NOMO-1 treated with DMSO at 0.1 percent for 48 hours (cell line): ENCODE measurements around the gene KLHDC4.
"Not testable (repeated sequence)": the region's sequence is repeated elsewhere in the genome, so short reads cannot be mapped to it uniquely, and the experiment has no call there.

Experiments
- DNase-seq: peaks from one replicate; lab custom pipeline; 2025; ENCODE audit not compliant: unreplicated experiment; lab: John Stamatoyannopoulos, UW

The KLHDC4 gene

DNA sequence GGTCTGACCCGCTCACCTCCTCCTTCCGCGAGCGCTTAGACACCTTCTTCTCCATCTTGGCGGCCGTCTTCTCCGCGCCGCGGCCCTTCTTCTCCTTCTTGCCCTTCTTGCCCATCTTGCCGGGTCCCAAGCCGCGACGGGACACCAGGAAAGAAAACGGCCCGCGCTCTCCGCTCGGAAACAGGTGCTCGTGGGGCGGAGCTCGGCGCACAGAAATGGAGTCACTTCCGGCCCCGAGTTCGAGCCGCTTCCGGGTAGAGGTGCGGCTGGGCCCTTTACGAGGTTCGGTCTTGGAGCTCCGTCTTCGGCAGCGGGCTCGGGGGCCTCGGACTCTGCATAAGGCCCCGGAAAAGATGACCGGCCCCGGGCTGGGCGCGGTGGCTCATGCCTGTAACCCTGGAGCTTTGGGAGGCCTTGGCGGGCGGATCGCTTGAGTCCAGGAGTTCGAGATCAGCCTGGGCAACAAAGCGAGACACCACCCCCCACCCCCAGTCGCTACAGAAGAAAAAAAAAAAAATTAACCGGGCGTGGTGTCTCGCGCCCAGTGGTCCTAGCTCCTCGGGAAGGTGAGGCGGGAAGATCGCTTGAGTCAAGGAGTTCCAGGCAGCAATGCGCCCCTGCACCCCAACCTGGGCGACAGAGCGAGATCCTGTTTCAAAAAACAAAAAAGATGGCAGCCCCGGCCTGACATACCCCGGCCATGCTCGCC, at the start of gene KLHDC4:
Gene KLHDC4 (minus strand): TSS at position 211 of the 709 bp plus-strand sequence. CDS start 96 bp downstream, at position 115.
- peak; percentile 79 for DNase-seq

DNA sequence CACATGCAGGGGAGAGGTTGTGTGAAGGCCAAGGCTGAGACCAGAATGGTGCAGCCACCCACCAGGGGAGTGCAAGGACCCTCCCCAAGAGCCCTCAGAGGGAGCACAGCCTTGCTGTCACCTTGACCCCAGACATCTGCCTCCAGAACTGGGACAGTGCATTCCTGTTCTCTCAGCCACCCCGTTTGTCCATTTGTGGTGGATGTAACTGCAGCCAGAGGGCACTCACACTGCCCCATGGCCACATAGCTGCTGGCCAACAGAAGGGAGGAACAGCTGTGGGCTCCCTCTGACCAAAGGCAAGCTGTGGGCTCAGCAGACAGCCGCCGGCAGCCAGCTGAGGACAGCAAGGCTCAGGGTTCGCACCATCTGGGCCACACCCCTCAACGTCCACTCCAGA, 49.8 kb upstream of the KLHDC4 start:
- no peak for DNase-seq

DNA sequence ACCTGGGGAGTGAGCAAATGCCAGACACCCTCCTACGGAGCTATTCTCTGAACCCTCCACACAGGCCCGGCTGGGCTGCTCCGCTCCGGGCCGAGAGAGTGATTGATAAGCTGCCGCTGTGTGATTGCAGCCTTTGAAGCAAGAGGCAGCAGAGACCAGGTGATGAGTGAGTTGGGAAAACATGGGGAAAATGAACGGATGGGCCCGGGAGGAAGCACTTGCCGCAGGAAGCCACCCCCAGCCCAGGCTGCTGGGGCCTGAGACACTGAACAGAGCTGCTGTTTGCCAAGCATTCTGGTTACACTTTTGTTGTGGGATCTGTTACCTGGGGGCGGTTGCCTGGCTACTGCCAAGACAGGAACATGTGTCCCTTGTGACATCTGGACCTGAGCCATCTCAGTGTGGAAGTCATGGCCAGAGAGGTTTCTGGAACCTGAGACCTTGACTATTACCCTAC, 46.4 kb upstream of the KLHDC4 start:
- no peak for DNase-seq

DNA sequence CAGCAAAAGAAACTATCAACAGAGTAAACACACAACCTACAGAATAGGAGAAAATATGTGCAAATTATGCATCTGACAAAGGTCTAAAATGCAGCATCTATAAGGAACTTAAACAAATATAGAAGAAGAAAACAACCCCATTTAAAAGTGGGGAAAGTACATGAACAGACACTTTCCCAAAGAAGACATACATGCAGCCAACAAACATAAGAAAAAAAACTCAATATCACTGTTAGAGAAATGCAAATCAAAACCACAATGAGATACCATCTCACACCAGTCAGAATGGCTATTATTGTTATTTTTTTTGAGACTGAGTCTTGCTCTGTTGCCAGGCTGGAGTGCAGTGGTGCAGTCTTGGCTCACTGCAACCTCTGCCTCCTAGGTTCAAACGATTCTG, 45.7 kb upstream of the KLHDC4 start:
- not testable (repeated sequence) for DNase-seq

DNA sequence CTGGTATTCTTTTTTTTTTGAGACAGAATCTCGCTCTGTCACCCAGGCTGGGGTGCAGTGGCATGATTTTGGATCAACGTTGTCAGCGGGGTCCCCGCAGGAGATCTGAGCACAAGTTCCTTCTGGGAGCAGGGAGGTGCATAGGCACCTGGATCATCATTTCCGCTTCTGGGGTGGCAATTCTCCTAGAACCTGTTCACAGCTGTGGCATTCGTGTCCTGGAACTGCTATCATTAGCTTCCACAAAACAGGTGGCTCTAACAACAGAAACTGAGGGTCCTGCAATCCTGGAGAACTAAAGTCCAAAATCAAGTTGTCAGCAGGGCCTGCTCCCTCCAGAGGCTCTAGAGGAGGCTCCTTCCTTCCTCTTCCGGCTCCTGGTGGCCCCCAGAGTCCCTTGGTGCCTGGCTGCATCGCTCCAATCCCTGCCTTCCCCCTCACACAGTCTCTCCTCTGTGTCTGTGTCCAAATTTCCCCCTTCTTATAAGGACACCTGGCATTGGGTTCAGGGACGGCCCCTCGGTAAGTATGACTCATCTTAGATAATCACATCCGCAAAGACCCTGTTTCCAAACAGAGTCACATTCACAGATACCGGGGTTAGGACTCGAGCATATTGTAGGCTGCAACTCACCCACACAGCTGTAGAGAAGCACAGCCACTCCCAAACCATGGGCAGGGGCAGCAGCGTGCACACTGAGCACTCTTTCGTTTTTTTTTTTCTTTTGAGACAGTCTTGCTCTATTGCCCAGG, 43.5 kb upstream of the KLHDC4 start:
- DNase-seq = peak; percentile 42

DNA sequence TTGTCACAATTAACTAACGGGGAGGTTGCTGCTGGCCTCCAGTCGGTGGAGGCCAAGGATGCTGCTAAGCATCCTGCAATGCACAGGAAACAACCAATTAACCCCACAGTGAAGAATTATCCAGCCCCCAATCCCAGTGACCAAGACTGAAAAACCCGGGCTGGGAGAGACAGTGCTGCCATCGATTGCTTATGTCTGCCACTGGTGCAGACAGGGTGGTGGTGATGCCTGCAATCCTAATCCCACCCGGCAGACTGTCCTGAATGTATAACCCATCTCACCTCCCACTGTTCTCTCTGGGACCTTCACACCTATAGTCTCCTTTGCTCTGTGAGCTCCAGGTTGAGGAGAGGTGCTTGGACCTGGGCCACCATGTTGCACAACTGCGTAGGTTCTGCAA, 42.3 kb upstream of the KLHDC4 start:
- DNase-seq = no peak

DNA sequence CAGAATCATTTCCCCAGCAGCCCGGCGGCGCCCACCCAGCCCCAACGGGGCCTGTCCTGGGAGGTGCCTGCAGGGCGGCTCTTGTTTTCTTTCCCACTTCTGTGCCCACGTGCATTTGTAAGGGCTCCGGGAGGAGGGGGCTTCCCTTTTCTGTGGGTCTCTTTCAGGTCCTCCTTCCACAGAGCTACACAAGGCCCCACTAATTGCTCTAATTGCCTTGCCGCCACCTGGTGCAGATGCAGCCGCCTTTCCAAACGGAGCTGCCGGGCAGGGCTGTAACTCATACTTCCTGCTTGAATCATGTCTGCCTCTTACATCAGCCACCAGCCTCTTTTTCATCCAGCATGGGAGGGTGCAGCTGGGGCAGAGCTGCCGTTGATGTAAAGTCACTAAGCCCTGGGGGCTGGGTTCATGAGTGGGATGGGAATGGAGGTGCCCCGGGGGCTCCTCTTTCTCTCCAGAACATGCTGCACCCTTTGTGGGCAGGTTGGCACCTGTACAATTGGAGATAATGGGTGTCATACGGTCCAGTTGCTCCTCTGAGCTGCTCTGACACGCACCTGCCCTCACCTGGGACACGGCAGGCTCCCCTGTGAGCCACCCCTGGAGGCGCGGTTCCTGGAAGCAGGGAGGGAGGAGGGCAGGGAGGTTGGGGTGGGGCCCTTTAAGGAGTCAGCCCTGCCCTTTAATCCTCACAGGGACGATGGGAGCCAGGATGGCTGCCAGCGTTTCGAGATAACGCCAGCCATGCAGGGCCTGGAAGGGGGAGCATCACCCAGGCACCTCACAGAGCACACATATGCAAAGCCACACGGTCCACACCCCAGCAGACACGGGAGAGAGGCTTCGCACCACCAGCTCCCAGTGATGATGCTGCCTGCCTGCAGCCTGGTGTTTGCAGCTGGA, 41.1 kb upstream of the KLHDC4 start:
- peak; percentile 91 for DNase-seq

DNA sequence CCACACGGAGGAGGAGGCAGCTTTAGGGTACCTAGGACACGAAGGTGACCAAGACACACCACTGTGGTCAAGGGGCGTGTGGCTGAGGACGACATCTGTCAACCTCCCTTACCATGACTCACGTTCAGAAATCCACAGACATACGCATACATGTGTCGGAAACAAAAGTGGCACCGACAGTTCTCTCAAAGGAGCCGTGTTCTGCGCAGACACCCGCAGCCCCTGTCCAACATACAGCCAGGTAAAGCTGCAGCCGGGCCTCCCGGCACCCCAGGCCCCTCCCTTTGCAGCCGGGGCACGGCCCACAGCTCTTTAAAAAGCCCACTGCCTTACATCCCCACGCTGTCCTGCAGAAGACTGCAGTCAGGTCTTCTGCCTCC, 40.5 kb upstream of the KLHDC4 start:
- peak; percentile 47 for DNase-seq

DNA sequence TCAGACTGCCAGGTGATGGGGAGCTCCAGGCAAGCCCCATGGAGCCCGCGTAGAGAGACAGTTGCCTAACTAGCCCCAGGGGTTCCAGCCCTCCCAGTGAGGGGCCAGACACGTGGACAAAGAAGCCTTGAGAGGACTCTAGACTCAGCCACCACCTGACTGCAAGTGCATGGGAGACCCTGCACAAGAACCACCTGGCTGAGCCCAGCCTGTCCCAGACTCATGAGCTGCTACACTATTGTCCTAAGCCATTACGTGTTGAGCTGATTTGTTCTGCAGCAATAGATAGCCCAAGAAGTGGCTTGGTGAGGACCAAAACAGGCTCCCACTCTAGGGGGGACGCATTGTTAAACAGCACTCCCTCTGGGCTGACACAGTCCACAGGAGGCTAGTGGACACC, 37.6 kb upstream of the KLHDC4 start:
- DNase-seq = no peak

DNA sequence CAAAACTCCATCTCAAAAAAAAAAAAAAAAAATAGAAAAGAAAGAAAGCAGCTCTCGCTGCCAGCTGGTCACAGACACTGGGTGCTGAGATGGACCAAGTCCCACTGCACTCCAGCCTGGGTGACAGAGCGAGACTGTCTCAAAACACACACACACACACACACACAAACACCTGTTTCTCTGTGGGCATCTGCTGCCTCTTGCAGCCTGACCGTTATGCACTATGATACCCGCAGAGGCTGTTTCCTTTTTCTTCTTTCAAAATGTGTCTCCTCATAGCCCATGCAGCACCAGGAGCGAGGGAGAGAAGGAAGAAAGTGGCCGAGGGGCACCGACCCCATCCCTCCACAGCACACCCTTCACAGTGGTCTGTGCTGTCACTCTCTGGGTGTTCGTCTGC, 36.9 kb upstream of the KLHDC4 start:
- no peak for DNase-seq

DNA sequence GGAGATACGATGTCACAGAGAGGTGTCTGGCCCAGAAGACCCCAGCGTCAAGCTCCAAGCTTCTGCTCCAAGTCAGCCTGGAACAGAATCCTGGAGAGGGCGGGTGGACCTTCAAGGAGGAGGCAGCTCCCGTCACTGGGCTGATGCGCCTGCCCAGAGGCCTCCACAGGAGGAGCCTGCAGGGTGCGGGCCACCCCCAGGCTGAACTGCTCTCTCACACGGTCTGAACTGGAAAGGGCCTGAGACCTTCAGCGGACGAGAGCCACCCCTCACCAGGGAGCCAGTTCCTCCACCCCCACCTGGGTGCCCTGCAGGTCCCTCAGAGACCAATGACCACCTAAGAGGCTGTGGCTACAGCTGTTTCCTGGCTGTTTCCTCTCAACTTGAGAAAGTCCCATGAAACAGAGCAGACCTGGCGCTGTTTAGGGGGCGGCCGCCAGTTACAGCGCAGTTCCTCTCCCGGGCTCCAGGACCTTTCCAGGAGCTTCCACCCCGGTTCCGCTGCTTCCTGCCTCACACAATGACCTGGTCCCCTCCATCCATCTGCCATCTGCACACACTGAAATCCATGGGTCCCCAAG, 36.0 kb upstream of the KLHDC4 start:
- DNase-seq = no peak

DNA sequence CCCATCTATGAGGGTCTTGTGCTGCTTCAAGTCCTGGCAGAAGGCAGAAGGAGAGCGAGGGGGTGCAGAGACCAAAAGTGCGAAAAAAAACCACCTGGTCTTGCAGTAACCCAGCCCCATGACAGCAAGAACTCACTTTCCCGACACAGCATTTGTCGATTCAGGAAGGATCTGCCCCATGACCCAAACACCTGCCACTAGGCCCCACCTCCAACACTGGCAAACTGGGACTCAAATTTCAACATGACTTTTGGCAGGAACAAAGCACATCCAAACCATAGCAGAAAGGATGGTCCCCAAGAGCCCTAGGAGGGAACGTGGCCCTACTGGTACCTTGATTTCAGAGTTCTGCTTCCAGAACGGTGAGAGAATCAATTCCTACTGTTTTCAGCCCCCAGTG, 34.7 kb upstream of the KLHDC4 start:
- no peak for DNase-seq

DNA sequence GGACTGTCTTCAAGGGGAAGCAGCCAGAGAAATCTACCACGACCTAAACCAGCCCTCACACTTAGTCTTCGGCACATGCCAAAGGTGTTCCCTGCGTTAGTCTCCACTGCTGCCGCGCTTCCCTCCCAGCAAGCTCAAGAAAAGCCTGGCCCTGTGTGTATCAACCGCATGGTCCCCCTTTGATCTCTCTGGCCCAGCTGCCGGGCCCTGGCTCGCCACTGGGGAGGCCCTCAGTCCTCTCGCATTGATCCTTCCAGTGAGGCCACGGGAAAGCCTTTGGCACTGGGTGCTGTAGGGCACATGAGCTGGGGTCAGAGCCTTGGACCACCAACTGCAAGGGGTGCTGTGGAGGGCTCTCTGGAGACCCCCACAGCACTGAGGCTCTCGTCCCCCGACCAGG, 29.6 kb upstream of the KLHDC4 start:
- DNase-seq = no peak

DNA sequence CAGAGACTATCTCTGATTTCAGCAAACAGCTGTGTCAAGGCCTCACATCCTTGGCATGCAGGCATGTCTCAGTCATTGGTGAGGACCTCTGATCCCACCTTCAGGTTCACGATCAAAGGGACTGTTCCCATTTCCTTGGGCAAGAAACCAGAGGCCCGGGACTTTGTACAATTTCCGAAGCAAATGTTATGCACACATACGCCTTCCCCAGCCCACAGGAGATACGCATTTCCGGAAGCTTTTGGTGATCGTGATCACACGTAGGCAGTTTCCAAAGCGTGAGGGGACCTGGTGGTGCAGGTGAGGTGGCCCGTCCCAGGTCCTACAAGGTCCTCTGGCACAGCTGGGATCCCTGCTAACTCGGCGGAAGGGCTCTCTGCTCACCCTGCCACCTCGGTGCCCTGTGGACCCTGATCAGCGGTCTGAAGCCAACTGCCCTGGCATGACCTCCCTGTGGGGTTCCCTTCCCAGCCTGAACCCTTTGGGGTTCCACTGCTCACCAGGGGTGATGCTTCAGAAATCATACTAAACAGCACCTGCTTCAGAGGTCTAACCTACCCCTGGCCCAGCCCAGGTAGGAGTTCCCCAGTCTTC, 28.8 kb upstream of the KLHDC4 start:
- DNase-seq = no peak

DNA sequence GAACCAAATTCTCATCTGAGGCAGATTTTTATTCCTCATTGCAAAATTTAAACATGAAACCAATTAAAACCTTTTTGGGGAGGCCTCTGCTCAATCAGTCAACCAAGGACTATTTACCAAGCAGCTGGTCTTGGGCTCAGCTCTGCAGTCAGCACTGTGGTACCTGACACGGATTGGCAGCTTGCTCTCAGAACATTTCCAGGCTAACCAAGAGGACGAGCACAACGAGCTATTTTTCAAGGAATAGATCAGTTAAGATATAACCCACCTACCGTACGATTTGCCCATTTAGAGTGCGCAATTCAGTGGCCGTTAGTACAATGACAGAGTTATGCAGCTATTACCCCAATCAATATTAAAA, 26.4 kb upstream of the KLHDC4 start:
- DNase-seq = no peak

DNA sequence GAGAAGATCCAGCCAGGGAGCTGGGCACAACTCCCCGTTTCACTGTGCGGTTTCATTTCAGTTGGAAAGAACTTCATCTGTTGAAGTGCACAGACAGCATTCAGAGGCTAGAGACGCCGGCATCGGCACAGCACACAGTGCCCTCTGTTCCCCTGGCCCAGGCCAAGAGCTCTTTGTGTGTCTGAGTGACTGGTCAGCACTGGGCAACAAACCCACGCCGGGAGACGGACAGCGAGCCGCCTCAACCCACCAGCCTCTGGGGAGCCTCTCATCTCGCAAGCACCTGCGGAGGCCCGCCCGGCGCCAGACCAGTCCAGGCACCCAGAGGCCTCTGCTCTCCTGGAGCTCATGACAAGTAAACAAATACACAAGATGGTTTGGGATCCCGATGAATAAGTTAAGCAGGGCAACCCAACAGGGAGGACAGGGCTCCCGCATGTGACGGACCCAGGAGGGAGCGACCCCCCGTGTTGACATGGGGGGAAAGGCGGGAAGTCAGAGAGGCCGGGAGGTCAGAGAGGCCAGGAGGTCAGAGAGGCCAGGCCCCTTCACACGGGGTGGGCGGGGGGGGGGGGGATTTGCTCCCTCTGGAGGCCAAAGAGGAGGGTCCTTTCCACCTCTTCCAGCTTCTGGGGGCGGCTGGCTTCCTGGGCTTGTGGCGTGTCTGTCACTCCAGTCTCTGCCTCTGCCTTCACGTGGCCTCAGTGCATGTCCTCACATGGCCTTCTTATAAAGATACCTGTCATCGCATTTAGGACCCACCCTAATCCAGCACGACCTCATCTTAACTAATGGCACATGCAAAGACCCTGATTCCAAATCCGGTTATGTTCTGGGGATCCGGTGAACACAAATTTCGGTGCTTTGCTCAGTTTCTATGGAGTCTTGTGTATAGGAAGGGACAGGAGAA, 25.8 kb upstream of the KLHDC4 start:
- DNase-seq = no peak

DNA sequence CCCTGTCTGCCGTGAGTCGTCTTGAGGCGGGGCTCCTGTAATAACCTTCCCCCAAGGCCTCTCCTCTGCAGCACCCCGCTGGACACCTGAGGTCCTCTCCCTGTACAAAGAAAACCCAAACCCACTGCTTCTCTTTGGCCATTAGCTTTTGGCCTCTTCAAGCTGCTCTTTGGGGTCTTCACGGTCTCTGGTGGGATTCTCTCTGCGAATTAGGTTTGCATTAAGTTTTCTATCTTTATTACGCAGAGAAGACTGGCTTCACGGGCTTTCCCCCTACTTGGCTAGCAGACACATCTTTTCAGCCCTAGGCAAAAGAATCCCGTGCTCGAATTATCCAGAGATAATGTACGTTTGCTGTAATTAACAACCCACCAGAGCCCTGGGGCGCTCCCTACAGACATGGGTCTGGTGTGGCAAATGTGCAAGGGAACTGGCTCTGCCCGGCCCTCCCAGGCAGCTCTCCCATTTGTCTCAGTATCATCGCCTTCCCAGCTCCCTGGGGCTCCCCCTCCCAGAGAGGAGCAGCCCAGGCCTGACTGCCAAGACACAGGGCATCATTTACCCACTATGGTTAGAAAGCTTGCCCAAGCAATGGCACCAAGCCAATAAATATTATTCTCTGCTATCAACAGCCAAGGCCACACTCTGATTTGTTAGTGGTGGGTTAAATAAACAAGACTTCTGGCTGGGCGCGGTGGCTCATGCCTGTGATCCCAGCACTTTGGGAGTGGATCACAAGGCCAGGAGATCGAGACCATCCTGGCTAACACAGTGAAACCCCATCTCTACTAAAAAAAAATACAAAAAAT, 24.7 kb upstream of the KLHDC4 start:
- DNase-seq = no peak

DNA sequence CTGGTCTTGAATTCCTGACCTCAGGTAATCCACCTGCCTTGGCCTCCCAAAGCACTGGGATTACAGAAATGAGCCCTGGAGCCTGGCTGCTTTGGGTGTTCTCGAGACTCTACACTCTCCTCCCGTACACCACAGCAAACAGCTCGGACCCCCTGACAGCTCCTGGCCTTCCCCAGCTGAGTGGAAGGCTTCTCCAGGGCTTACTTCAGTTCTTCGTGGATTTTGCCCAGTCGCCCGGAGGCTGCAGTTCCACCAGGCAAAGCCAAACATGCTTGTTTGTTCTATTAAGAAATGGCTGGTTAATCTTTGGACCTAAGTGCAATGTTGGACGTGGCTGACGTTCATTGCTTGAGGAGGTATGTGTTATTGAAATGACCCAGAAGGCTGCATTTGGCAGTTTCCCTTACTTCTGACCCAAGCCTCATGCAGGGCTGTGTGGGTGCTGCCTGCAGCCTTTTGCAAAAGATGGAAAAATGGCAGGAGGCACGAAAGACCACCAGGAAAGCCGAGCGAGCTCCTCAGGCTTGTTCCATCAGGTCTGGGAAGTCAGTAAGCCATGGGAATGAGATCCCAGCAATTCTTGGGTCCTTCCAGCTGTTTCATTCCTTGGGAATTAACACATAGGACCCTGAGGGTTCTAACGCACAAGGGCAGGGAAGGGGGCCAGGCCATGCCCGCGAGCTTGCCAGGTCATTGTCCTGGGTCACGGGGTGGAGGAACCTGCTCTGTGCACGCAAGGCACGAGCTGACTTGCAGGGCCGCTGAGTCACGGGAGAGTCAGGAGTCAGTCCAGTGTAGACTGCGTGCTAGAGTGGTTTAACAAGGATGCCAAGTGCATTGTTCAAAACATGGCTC, 23.9 kb upstream of the KLHDC4 start:
- DNase-seq = no peak
